DMS79 treated with DMSO at 0.1 percent for 48 hours (cell line): ENCODE results near the gene NPHS2.

Source experiments
- DNase-seq: peaks from one replicate; lab custom pipeline; 2025; lab: John Stamatoyannopoulos, UW

The NPHS2 gene

DNA sequence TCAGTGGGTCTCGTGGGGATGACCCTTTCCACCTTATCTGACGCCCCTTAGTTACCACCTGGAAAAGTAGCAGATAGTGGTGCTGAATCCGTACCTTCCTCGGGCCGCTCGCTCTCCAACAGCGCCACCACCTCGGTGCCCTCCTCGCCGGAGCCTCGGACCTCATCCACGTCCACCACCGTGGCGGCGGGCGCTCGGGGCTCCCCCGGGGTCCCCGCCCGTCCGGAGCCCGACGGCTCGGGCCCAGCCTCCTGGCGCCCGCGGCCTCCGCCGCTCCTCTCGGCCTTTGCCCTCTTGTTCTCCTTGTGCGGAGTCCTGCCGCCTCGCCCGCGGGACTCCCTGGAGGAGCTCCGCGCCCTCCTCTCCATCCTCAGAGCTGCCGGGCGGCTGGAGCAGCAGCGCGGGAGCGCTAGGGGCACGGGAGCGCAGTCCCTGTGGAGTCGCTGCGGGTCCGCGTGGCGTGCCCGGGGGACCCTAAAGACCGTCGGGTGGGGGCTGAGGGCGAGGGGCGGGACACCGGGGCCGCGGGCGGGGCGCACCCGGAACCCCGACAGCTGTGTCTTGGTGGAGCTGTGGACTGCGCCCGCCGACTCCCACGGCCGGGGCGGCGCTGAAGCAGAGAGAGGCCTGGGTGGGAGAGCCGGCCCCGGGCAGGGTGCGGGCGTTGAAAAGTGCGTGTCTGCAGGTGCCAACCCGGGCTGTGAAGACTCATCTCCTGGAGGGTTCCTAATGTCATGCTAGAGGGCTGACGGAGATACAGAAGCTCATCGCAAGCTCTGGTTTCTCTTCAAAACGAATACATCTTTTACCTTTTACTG is at the start of gene NPHS2:
TSS of gene NPHS2 (minus strand) at position 452 of the 818 bp plus-strand sequence. CDS start at position 368, 84 bp downstream.
- no peak for DNase-seq

GRCh38 chr1:179612361-179612760 is 36.6 kb upstream of the NPHS2 start:
- DNase-seq, result no peak

- no peak for DNase-seq
These were observed 25.3 kb upstream of the NPHS2 start for GRCh38 chr1:179601093-179601492.

GRCh38 chr1:179599623-179600249 is 24.0 kb upstream of the NPHS2 start:
- DNase-seq, result no peak

DNA sequence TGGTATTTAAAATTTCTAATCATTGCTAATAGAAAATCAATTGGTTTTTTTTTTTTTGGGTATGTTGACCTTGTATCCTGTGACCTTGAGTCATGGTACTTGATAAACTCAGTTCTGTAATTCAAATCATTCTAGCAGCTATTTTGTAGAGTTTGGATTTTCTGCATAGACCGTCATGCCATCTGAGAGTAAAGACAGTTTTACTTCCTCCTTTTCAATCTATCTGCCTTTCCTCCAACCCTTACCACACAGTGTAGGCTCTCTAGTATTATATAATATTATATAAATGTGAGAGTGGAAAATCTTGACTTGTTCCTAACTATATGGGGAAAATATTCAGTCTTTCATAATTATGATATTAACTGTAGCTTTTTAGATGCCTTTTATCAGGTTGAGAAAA is 22.9 kb upstream of the NPHS2 start:
- DNase-seq, result no peak

DNA sequence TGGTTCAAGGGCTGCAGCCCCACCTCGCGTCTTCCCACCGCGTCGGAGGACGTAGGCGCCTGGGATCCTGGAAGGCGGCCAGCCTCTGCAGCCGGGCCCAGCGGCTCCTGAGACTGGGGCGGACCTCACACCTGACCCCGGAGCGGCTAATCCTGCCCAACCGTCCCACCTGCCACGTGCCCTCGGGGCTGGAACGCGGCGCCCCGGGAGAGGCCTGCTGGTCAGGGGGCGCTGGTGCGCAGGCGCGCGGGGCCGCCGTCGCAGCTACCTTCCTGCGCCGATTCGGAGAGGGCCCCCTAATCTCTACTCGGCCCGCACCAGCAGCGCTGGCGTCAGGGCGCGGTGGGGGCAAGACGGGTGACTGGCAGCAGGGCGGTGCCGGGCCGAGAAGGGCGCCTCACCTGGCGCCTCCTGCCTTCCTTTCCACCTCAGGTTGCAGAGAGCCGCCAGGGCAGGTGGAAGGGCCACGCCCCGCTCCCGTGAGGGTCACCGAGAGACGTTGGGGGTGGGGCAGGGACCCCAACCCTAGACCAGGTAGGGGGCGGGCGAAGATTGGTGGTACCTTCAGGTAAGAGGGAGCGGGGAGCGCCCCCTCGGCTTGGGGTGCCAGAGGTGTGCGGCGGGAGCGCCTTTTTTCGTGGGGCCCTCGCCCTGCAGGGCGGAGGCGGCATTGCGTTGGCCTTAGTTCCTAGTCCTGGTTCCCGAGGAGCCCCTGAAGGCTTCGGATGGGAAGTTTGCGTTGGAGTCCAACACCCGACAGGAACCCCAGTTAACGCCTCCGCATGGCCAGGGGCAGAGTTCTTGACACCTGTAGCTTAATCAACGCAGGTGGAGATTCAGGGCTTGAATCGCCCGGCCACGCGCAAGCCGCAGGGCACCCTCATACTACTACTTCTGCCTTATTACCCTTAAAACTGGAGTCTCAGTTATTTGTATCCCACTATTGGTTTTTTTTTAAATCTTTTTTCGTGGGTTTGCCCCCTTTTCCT is 16.1 kb upstream of the NPHS2 start, which contains the start of gene TDRD5:
TSS of gene TDRD5 (plus strand) at position 241 of the 989 bp plus-strand sequence. CDS start 784 bp downstream, outside the sequence.
- peak; percentile 11 for DNase-seq

- DNase-seq, result no peak
These were observed 15.5 kb upstream of the NPHS2 start for GRCh38 chr1:179591253-179591591.

GRCh38 chr1:179590671-179591070 is 14.9 kb upstream of the NPHS2 start:
- DNase-seq, result no peak

- DNase-seq, result no peak
These were observed 13.8 kb upstream of the NPHS2 start for GRCh38 chr1:179589509-179589908.

DNA sequence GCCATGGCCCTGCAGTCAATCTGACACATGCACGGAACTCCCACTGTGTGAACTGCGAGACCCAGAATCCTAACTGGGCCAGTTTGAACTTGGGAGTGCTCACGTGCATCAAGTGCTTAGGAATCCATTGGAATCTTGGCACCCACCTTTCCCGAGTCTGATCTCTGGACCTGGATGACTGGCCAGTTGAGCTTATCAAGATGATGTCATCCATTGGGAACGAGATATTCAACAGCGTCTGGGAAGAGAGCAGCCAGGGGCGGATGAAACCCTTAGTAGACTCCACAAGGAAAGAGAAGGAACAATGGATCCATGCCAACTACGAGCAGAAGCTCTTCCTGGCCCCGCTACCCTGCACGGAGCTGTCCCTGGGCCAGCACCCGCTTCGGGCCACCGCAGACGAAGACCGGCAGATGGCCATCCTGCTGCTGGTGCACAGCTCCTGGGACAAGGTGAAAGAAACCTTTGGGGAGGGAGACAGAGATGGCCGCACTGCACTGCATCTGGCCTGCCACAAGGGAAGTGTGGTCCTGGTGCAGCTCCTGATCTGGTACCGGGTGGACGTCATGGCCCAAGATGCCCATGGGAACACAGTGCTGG is 12.8 kb upstream of the NPHS2 start:
- no peak for DNase-seq

- no peak for DNase-seq
These were observed 11.6 kb upstream of the NPHS2 start for GRCh38 chr1:179587336-179587735.

DNA sequence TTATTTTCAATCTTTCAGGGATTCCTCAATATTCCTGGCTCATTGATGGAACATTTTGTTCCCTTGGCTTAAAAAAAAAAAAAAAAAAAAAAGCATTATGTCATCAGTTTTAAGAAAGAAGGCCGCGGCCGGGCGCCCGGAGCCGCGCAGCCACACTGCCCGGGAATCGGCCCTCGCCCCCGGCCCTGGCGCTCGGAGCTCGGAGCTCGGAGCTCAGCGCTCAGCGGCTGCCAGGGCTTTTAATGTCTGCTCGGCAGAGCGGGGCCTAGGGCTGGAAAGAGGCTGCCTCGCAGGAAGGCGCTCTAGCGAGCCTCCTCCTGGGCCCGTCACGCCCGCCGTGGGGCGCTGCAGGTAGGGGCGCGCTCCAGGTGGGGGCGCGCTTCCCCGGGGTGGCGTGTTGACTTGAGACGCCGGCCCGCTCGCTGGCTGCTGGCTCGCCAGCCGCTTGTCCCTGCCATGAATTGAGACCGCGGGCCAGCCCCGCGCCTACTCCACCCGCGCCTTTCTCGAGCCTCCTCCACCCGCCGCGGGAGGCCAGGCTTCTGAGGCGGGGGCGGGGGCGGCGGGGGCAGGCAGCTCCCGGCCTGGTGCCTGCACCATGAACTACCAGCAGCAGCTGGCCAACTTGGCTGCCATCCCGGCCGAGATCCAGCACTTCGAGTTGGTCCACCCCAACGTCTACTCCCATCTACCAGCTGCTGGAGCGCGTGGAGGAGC is 10.5 kb upstream of the NPHS2 start:
- DNase-seq, result peak; percentile 52

GRCh38 chr1:179583771-179584320 is 8.1 kb upstream of the NPHS2 start:
- DNase-seq, result no peak

GRCh38 chr1:179576509-179576908 is 761 bp upstream of the NPHS2 start:
- no peak for DNase-seq

DNA sequence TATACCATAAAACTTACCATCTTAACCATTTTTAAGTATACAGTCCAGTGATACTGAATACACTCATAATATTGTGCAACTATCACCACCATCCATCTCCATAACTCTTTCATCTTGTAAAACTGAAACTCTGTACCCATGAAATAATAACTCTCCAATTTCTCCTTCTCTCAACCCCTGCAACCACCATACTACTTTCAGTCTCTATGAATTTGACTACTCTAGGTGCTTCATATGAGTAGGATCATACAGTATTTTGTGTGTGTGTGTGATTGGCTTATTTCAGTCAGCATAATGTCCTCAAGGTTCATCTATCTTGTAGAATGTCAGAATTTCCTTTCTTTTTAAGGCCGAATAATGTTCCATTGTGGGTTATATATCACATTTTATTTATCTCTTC is 17.7 kb downstream of the NPHS2 start:
- DNase-seq, result no peak

GRCh38 chr1:179554427-179554826 is 21.3 kb downstream of the NPHS2 start:
- DNase-seq, result no peak

- DNase-seq, result no peak
These were observed 24.7 kb downstream of the NPHS2 start for GRCh38 chr1:179550746-179551682.

DNA sequence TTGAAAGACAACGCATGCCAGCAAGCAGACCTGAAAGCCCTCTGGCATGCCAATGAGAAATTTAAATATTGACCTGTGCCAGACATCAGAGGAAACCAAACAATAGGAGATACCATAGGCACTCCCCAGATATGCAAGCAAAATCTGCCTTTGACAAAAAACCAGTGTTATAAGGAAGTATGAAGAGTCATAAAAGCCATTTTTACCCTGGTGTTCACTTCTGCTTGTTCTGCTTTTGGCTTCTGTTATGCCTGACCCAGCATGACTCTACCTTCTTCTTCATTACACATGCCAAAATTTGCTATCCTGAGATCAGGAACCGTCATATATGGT is 26.4 kb downstream of the NPHS2 start:
- DNase-seq, result no peak

DNA sequence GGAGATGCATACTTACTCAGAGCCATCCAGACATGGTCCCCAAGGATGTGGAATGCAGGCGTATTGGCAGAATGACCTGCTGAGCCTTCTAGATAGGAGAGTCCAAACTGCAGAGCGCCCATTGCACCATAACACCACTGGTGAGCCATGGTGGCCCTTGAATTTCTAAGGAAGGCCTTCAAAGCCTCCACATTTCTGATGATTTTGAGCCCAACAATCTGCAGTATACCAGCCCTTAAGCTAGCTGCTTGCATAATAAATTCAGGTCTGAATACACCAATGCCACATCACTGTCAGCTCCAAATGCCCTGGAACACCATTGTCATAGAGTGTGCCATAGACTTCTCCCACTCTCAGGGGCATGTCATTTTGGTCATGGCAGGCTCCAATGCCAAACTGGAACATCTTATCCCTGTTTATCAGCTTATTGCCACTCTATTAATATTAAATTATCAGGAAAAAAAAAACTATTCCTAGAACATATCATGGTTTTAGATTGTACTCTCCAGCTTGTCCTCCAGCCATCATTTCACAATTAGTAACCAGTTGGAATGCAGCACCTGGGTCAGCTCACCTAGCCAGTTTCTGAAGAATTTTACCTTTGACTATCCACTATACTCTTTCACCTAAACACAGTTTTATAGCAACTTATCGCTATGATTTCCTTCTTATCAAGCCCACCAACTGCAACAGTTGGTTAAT is 26.9 kb downstream of the NPHS2 start:
- DNase-seq, result no peak
